ENCODE measurements around the gene SPO11. TPM values are rescaled to one million over a fixed set of nuclear protein-coding genes. Genes with fewer than 3 reads are reported as not detected.
A peak's percentile ranks its signal among the peaks of the same experiment; 100 is the strongest.

SPO11 gene
- total RNA-seq, 4 donors from 2014 or later = not detected

- intact Hi-C loops (cut with DNase I) = no loop called here
- peak overlapping the region in 3 of 4 donors; percentile 4 to 28 (median 6) for H3K27ac ChIP-seq (replicated peaks in 1 of 4)
Observed at GRCh38 chr20:57374343-57374930, 44.8 kb downstream of the SPO11 start.

GRCh38 chr20:57374931-57375651 lies 45.5 kb downstream of the SPO11 start:
- no peak for DNase-seq (ENCODE audit: extremely low spot score)
- Histone ChIP-seq H3K27me3 (no peaks in the 10 kb centered on the region), H3K27ac (replicated peaks in 1 of 4) (peak overlapping the region; percentile 4 to 48 (median 16)), H3K9me3 (no peaks in the 10 kb centered on the region), H3K36me3 (peaks cover 65 to 100% (median 92%) of the 10 kb centered on the region in 4 donors), H3K4me1 (peaks cover 3 to 13% (median 7%) of the 10 kb centered on the region in 4 donors), H3K4me3 (no peak overlapping the region)
- TF ChIP-seq POLR2AphosphoS5 (IDR thresholded peaks at IDR 0.05) = peak in 1 of 2 donors; percentile 18
- no peak for TF ChIP-seq EP300 (IDR thresholded peaks at IDR 0.05)
- no peak for TF ChIP-seq CTCF (IDR thresholded peaks at IDR 0.05)
- 67% methylated on average over 10 of the region's 14 CpGs for WGBS
- intact Hi-C loops (cut with DNase I) = no loop called here

More at GRCh38 chr20:57374343-57374930, 44.8 kb downstream of the SPO11 start:
- no peak for TF ChIP-seq POLR2AphosphoS5 (IDR thresholded peaks at IDR 0.05)
- DNase-seq (ENCODE audit: extremely low spot score) = no peak
- H3K9me3 ChIP-seq = no peaks in the 10 kb centered on the region
- WGBS = 88% methylated on average over 8 of the region's 12 CpGs
- peaks cover 70 to 100% (median 95%) of the 10 kb centered on the region in 4 donors for H3K36me3 ChIP-seq
- peaks cover 3 to 13% (median 7%) of the 10 kb centered on the region in 4 donors for H3K4me1 ChIP-seq
- H3K27me3 ChIP-seq = no peaks in the 10 kb centered on the region
- H3K4me3 ChIP-seq = no peak overlapping the region

GRCh38 chr20:57375652-57376230 lies 46.1 kb downstream of the SPO11 start:
- peaks cover 58 to 100% (median 92%) of the 10 kb centered on the region in 4 donors for H3K36me3 ChIP-seq
- H3K4me1 ChIP-seq = peaks cover 3 to 13% (median 7%) of the 10 kb centered on the region in 4 donors
- 85% methylated on average over 10 of the region's 10 CpGs for WGBS
- H3K9me3 ChIP-seq = no peaks in the 10 kb centered on the region
- H3K27me3 ChIP-seq = no peaks in the 10 kb centered on the region
- intact Hi-C loops (cut with DNase I) = no loop called here
- no peak for DNase-seq (ENCODE audit: extremely low spot score)
- H3K4me3 ChIP-seq = no peak overlapping the region
- peak overlapping the region; percentile 4 to 48 (median 16) for H3K27ac ChIP-seq (replicated peaks in 1 of 4)
- no peak for TF ChIP-seq POLR2A (IDR thresholded peaks at IDR 0.05; ENCODE audit: low read depth)
- no peak for TF ChIP-seq POLR2AphosphoS5 (IDR thresholded peaks at IDR 0.05)
- no peak for TF ChIP-seq CTCF (IDR thresholded peaks at IDR 0.05)

- peaks cover 47 to 89% (median 77%) of the 10 kb centered on the region in 4 donors for H3K36me3 ChIP-seq
- no peaks in the 10 kb centered on the region for H3K9me3 ChIP-seq
- intact Hi-C loops (cut with DNase I) = no loop called here
- 82% methylated on average over 12 of the region's 13 CpGs for WGBS
- TF ChIP-seq EP300 (IDR thresholded peaks at IDR 0.05) = no peak
- TF ChIP-seq POLR2A (IDR thresholded peaks at IDR 0.05; ENCODE audit: low read depth) = no peak
- TF ChIP-seq POLR2AphosphoS5 (IDR thresholded peaks at IDR 0.05) = no peak
- TF ChIP-seq CTCF (IDR thresholded peaks at IDR 0.05) = no peak
- no peak overlapping the region for H3K4me3 ChIP-seq
- DNase-seq (ENCODE audit: extremely low spot score) = no peak
- H3K4me1 ChIP-seq = peaks cover 3 to 15% (median 10%) of the 10 kb centered on the region in 4 donors
- H3K27me3 ChIP-seq = no peaks in the 10 kb centered on the region
- no peak overlapping the region for H3K27ac ChIP-seq (replicated peaks in 1 of 4)
Observed at GRCh38 chr20:57377350-57377749, 47.7 kb downstream of the SPO11 start.

GRCh38 chr20:57378107-57378506 lies 48.5 kb downstream of the SPO11 start:
- H3K36me3 ChIP-seq = peaks cover 47 to 82% (median 70%) of the 10 kb centered on the region in 4 donors

More at GRCh38 chr20:57378107-57378506, 48.5 kb downstream of the SPO11 start:
- intact Hi-C loops (cut with DNase I) = no loop called here
- no peak overlapping the region for H3K27ac ChIP-seq (replicated peaks in 1 of 4)
- WGBS = 90% methylated on average over 16 of the region's 16 CpGs
- H3K9me3 ChIP-seq = no peaks in the 10 kb centered on the region
- H3K27me3 ChIP-seq = no peaks in the 10 kb centered on the region
- H3K4me1 ChIP-seq = peaks cover 3 to 15% (median 10%) of the 10 kb centered on the region in 4 donors
- no peak overlapping the region for H3K4me3 ChIP-seq
- TF ChIP-seq POLR2AphosphoS5 (IDR thresholded peaks at IDR 0.05) = no peak
- TF ChIP-seq POLR2A (IDR thresholded peaks at IDR 0.05; ENCODE audit: low read depth) = no peak
- no peak for TF ChIP-seq CTCF (IDR thresholded peaks at IDR 0.05)
- no peak for TF ChIP-seq EP300 (IDR thresholded peaks at IDR 0.05)
- DNase-seq (ENCODE audit: extremely low spot score) = no peak

Data from esophagus muscularis mucosa (tissue), 4 donors.